HG03460 (cell line): ENCODE measurements around the gene FLYWCH2.

Source experiments
- ATAC-seq: cut with Tn5 transposase; IDR thresholded peaks from one replicate; pipeline ENCODE4 v1.9.1; 2021; ENCODE audit not compliant: unreplicated experiment

Gene FLYWCH2

GRCh38 chr16:2853531-2854073 is 29.4 kb upstream of the FLYWCH2 start:
- ATAC-seq = no peak

- ATAC-seq = no peak
Observed at GRCh38 chr16:2854700-2855309, 28.2 kb upstream of the FLYWCH2 start.

- ATAC-seq = no peak
Observed at GRCh38 chr16:2855536-2855935, 27.5 kb upstream of the FLYWCH2 start.

GRCh38 chr16:2856061-2856670 is 26.8 kb upstream of the FLYWCH2 start:
- no peak for ATAC-seq

GRCh38 chr16:2856686-2857450 is 26.1 kb upstream of the FLYWCH2 start:
- no peak for ATAC-seq

GRCh38 chr16:2857451-2858244 is 25.4 kb upstream of the FLYWCH2 start, which contains the start of gene PRSS22:
Gene PRSS22, minus strand, starts transcription at chr16:2858170. Its CDS starts 66 bp downstream, at chr16:2858104.
- ATAC-seq = no peak

GRCh38 chr16:2858245-2859025 is 24.6 kb upstream of the FLYWCH2 start:
- no peak for ATAC-seq

GRCh38 chr16:2859686-2860265 is 23.2 kb upstream of the FLYWCH2 start:
- no peak for ATAC-seq

GRCh38 chr16:2860826-2861567 is 22.0 kb upstream of the FLYWCH2 start:
- ATAC-seq = no peak

GRCh38 chr16:2865651-2866050 is 17.4 kb upstream of the FLYWCH2 start:
- no peak for ATAC-seq

GRCh38 chr16:2866431-2866830 is 16.6 kb upstream of the FLYWCH2 start:
- ATAC-seq = no peak

GRCh38 chr16:2867661-2867986 is 15.4 kb upstream of the FLYWCH2 start:
- no peak for ATAC-seq

- ATAC-seq = peak; percentile 86
Observed at GRCh38 chr16:2867987-2868789, 14.8 kb upstream of the FLYWCH2 start.

GRCh38 chr16:2871926-2872325 is 11.1 kb upstream of the FLYWCH2 start:
- ATAC-seq = no peak

GRCh38 chr16:2874032-2874911 is 8.7 kb upstream of the FLYWCH2 start:
- no peak for ATAC-seq

- no peak for ATAC-seq
Observed at GRCh38 chr16:2874912-2875362, 8.1 kb upstream of the FLYWCH2 start.

GRCh38 chr16:2879854-2880508 is 3.0 kb upstream of the FLYWCH2 start:
- ATAC-seq = no peak
